H1 (cell line): ENCODE data around the gene CLIC1.

Experiments used
- CREB1 ChIP-seq: IDR thresholded peaks from 2 replicates; pipeline ENCODE4 v1.6.1; 2012; ENCODE audit warnings: inconsistent platforms
- HDAC6 ChIP-seq: IDR thresholded peaks from one replicate; pipeline ENCODE4 v1.7.1; 2012; ENCODE audit warnings: low read depth, mild to moderate bottlenecking, inconsistent platforms, low read length, moderate library complexity
- JUN ChIP-seq: IDR thresholded peaks from 2 replicates; pipeline ENCODE4 v1.6.1; 2011; ENCODE audit warnings: low read depth, mild to moderate bottlenecking, improper control_type of control experiment, low read length
- JUND ChIP-seq: IDR thresholded peaks from 2 replicates; pipeline ENCODE4 v1.6.1; 2011; ENCODE audit warnings: mild to moderate bottlenecking, improper control_type of control experiment, low read length
- POLR2AphosphoS5 ChIP-seq: IDR thresholded peaks from 2 replicates; pipeline ENCODE4 v1.6.1; 2011; ENCODE audit warnings: low read depth, low read length
- POU5F1 ChIP-seq: IDR thresholded peaks from 2 replicates; pipeline ENCODE4 v1.6.1; 2011; ENCODE audit warnings: low read depth, mild to moderate bottlenecking, low read length, moderate library complexity
- RXRA ChIP-seq: IDR thresholded peaks from 2 replicates; pipeline ENCODE4 v1.6.1; 2011; ENCODE audit warnings: low read depth, mild to moderate bottlenecking, low read length, moderate library complexity; ENCODE audit not compliant: insufficient read depth
- TAF1 ChIP-seq: IDR thresholded peaks from 2 replicates; pipeline ENCODE4 v1.6.1; 2011; ENCODE audit warnings: mild to moderate bottlenecking, low read depth, low read length
- TCF12 ChIP-seq: IDR thresholded peaks from 2 replicates; pipeline ENCODE4 v1.6.1; 2011; ENCODE audit warnings: low read depth, mild to moderate bottlenecking, low read length
- TF ChIP-seq, protein P1 (sequence below), 3 experiments: IDR thresholded peaks; 1 replicate in 2 of 3; 2 replicates in 1 of 3; pipeline versions ENCODE4 v1.5.1 to v1.6.1; 2011; ENCODE audit warnings: low read length in 3 of 3, mild to moderate bottlenecking in 3 of 3, inconsistent platforms in 2 of 3, low read depth in 1 of 3, moderate library complexity in 1 of 3; ENCODE audit not compliant: insufficient read depth in 1 of 3; ENCODE audit errors: control extremely low read depth in 1 of 3

DNA sequence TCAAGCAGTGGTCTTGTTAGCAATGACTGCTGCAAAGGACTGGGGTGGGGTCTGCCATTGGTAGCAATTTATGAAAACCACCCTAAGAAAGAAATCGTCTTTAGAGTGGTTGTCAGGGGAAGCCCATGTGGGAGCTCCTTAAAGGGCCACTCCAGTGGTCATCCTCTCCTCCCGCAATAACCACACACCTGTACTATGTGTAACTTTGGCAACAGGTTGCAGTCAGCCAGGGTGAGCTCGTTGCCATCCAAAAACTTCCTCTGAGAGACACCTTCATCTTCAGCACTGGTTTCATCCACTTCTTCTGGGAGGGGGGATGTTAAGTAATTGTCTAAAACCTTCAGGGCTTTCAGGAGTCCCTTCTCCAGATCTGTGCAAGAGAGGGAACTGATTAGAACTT lies 4.3 kb downstream of the CLIC1 start:
- TF ChIP-seq, protein P1, sequence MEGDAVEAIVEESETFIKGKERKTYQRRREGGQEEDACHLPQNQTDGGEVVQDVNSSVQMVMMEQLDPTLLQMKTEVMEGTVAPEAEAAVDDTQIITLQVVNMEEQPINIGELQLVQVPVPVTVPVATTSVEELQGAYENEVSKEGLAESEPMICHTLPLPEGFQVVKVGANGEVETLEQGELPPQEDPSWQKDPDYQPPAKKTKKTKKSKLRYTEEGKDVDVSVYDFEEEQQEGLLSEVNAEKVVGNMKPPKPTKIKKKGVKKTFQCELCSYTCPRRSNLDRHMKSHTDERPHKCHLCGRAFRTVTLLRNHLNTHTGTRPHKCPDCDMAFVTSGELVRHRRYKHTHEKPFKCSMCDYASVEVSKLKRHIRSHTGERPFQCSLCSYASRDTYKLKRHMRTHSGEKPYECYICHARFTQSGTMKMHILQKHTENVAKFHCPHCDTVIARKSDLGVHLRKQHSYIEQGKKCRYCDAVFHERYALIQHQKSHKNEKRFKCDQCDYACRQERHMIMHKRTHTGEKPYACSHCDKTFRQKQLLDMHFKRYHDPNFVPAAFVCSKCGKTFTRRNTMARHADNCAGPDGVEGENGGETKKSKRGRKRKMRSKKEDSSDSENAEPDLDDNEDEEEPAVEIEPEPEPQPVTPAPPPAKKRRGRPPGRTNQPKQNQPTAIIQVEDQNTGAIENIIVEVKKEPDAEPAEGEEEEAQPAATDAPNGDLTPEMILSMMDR (IDR thresholded peaks at IDR 0.05; ENCODE audit: control extremely low read depth in 1 of 3, insufficient read depth in 1 of 3, low read depth in 1 of 3, low read length in 3 of 3): no peak
- TF ChIP-seq TCF12 (no peak), CREB1 (no peak), POU5F1 (no peak), JUN (no peak), RXRA (no peak), JUND (no peak), POLR2AphosphoS5 (no peak), HDAC6 (no peak), TAF1 (no peak)
